ENCODE measurements around the gene UXS1. TPM values are rescaled to one million over a fixed set of nuclear protein-coding genes. Genes with fewer than 3 reads are reported as not detected.

The UXS1 gene
- total and polyA plus RNA-seq, 2 donors (not counting 3 experiments of a cell fraction or from before 2014, with no cell fraction given) = 34.2 to 43.2 TPM

DNA sequence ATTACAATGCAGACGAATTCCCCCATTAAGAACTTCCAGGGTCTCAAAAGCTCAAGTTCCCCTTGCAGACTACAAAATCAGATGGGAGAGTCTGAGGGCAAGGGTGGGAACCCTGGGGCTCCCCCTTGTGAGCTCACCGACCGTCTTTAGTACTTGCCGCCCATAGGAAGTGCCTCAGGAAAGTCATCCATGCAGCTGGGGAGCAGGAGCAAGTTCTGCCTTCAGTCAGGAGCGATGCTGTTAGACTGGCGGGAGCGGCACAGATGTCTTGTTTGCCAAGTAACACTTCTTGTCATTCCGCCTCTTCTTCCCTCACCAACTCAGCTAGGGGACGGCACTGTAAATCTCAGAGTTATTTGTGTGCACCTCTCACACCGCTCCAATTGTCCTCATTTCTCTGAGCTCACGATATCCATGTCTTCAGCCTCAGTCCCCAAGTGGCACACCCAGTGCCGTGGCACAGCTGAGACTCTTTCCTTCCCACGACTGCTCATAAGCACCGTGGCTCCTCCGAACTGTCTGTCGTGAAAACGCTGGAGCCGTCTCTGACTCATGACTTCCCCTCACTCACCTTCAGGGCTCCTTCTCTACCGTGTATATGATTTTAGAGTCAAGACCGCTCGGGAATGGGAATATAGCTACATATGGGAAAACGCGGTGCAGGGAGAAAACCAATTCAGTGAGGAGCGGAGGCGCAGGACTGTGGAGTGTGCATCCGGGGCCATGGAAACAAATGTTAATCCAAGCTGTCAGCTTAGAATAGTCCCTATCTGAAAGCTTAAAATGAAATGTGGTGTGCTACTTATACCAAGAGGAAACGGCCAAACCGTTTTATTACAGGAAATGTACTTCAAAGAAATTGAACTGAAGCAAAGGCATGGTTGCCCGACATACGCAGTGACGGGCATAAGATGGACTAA lies 34.0 kb downstream of the UXS1 start:
- Histone ChIP-seq H3K79me2 (ENCODE audit: control insufficient read depth, insufficient read depth, low read length) (no peaks in the 10 kb centered on the region), H3K9me3 (replicated peaks; ENCODE audit: control insufficient read depth, insufficient read depth, low read length) (no peaks in the 10 kb centered on the region), H4K20me1 (replicated peaks; ENCODE audit: control insufficient read depth, extremely low read depth, insufficient read depth, low read length) (no peaks in the 10 kb centered on the region), H3K27me3 (ENCODE audit: control insufficient read depth in 2 of 2, insufficient read depth in 2 of 2, low read length in 2 of 2) (no peaks in the 10 kb centered on the region), H3K36me3 (ENCODE audit: control insufficient read depth in 2 of 2, extremely low read depth in 1 of 2, insufficient read depth in 2 of 2, low read length in 2 of 2) (peaks cover 0 to 2% of the 10 kb centered on the region in 2 experiments), H2AFZ (ENCODE audit: low read depth, low read length) (no peak overlapping the region), H3K27ac (ENCODE audit: insufficient read depth, low read depth, low read length) (no peak overlapping the region), H3K9ac (replicated peaks; ENCODE audit: extremely low read depth, insufficient read depth, low read length) (no peak overlapping the region), H3K4me3 (replicated peaks in 1 of 3; ENCODE audit: insufficient read depth in 1 of 3, low read depth in 1 of 3, low read length in 3 of 3) (no peak overlapping the region), H3K4me2 (ENCODE audit: insufficient read depth, low read length) (no peak overlapping the region), H3K4me1 (ENCODE audit: control insufficient read depth, extremely low read depth, insufficient read depth, low read length) (no peaks in the 10 kb centered on the region), H3K9me1 (replicated peaks; ENCODE audit: control insufficient read depth, extremely low read depth, insufficient read depth, low read length) (no peaks in the 10 kb centered on the region)
- ChIA-PET CTCF (interaction anchor here (2.0 kb wide), 1 partner anchor 12 kb away, joined by 6 read pairs; no protein-coding TSS in a partner anchor), POLR2A (no interaction called here)
- BruUV-seq (replicated peaks) = no TSS peak
- intact Hi-C loops (cut with micrococcal nuclease) = no loop called here
- FAIRE-seq (no peak), DNase-seq (ENCODE audit: low read depth, low spot score) (no peak)
- TF ChIP-seq POLR2AphosphoS5 (IDR thresholded peaks at IDR 0.05; ENCODE audit: insufficient read depth, low read depth, low read length) (no peak), POLR2A (IDR thresholded peaks at IDR 0.05; ENCODE audit: low read depth, low read length) (no peak), GATA2 (IDR thresholded peaks at IDR 0.05; ENCODE audit: insufficient read depth, insufficient read length, low read depth, low read length) (no peak), FOS (IDR thresholded peaks at IDR 0.05; ENCODE audit: borderline replicate concordance, insufficient read depth, low read length) (no peak), EZH2 (IDR thresholded peaks at IDR 0.05; ENCODE audit: borderline replicate concordance, low read depth, low read length, severe bottlenecking) (no peak), MYC (IDR thresholded peaks at IDR 0.05; ENCODE audit: low read depth, low read length) (no peak), JUN (IDR thresholded peaks at IDR 0.05; ENCODE audit: borderline replicate concordance, insufficient read depth, insufficient read length, low read depth) (no peak)
- TF ChIP-seq, protein P1, sequence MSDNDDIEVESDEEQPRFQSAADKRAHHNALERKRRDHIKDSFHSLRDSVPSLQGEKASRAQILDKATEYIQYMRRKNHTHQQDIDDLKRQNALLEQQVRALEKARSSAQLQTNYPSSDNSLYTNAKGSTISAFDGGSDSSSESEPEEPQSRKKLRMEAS (IDR thresholded peaks at IDR 0.05; ENCODE audit: insufficient read depth, insufficient read length) = no peak
- TF ChIP-seq, protein P2, sequence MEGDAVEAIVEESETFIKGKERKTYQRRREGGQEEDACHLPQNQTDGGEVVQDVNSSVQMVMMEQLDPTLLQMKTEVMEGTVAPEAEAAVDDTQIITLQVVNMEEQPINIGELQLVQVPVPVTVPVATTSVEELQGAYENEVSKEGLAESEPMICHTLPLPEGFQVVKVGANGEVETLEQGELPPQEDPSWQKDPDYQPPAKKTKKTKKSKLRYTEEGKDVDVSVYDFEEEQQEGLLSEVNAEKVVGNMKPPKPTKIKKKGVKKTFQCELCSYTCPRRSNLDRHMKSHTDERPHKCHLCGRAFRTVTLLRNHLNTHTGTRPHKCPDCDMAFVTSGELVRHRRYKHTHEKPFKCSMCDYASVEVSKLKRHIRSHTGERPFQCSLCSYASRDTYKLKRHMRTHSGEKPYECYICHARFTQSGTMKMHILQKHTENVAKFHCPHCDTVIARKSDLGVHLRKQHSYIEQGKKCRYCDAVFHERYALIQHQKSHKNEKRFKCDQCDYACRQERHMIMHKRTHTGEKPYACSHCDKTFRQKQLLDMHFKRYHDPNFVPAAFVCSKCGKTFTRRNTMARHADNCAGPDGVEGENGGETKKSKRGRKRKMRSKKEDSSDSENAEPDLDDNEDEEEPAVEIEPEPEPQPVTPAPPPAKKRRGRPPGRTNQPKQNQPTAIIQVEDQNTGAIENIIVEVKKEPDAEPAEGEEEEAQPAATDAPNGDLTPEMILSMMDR (IDR thresholded peaks at IDR 0.05; ENCODE audit: extremely low read depth in 1 of 2, insufficient read depth in 1 of 2, low read depth in 1 of 2, low read length in 2 of 2) = no peak
- dilution Hi-C loops (cut with MboI; ENCODE audit: extremely low pct_ligation_motif_present, low sequenced_read_pairs) = no loop called here
